PC-9 (cell line): ENCODE measurements around the gene CFAP54. TPM values are rescaled to one million over a fixed set of nuclear protein-coding genes. Genes with fewer than 3 reads are reported as not detected.

Experiments used
- BruUV-seq: library from RNA; stranded (reverse); fragments of 400-500 nt; replicated peaks from 2 replicates; lab custom pipeline; 2021; lab: Mats Ljungman, UMichigan
- CTCF ChIA-PET: fragments of 300-600 bp; sonication (Branson Sonifier 250); formaldehyde crosslinking; loops from one replicate; lab custom pipeline; 2022; ENCODE audit warnings: antibody characterized with exemption; lab: Charles Lee
- POLR2A ChIA-PET: fragments of 300-600 bp; sonication (Branson Sonifier 250); formaldehyde crosslinking; loops from one replicate; lab custom pipeline; 2022; ENCODE audit warnings: antibody characterized with exemption; ENCODE audit not compliant: unreplicated experiment; lab: Charles Lee
- DNase-seq, 2 experiments: peaks; one replicate each; pipeline versions ENCODE4 v3.0.0 to v3.0.0-alpha.2; 2015 to 2022; ENCODE audit warnings: mixed read lengths in 1 of 2
- H2AFZ ChIP-seq: fragments of 200-600 bp; sonication (generic); 2 replicates; pipeline ENCODE4 v1.8.1; 2017; ENCODE audit warnings: antibody characterized with exemption
- H3F3A ChIP-seq: fragments of 200-600 bp; sonication (generic); 2 replicates; pipeline ENCODE4 v1.8.1; 2017; ENCODE audit warnings: antibody characterized with exemption, mild to moderate bottlenecking, low read depth; ENCODE audit not compliant: insufficient read depth
- H3K27ac ChIP-seq: fragments of 200-600 bp; sonication (generic); 2 replicates; pipeline ENCODE4 v1.6.1; 2016; ENCODE audit warnings: mixed run types
- H3K27me3 ChIP-seq: fragments of 200-600 bp; sonication (generic); 2 replicates; pipeline ENCODE4 v1.6.1; 2016; ENCODE audit warnings: low read depth, mixed run types; ENCODE audit not compliant: insufficient read depth
- H3K36me3 ChIP-seq: fragments of 200-600 bp; sonication (generic); 2 replicates; pipeline ENCODE4 v1.6.1; 2016; ENCODE audit warnings: low read depth, mixed run types
- H3K4me1 ChIP-seq: fragments of 200-600 bp; sonication (generic); replicated peaks from 2 replicates; pipeline ENCODE4 v1.6.1; 2016; ENCODE audit warnings: mixed run types; ENCODE audit not compliant: insufficient read depth
- H3K4me2 ChIP-seq: fragments of 200-600 bp; sonication (generic); 2 replicates; pipeline ENCODE4 v1.6.1; 2017; ENCODE audit warnings: mixed run types
- H3K4me3 ChIP-seq: fragments of 200-600 bp; sonication (generic); 2 replicates; pipeline ENCODE4 v1.6.1; 2016; ENCODE audit warnings: mixed run types
- H3K79me2 ChIP-seq: fragments of 200-600 bp; sonication (generic); 2 replicates; pipeline ENCODE4 v1.6.1; 2017; ENCODE audit warnings: low read depth, mixed run types
- H3K9me2 ChIP-seq: fragments of 200-600 bp; sonication (generic); 2 replicates; pipeline ENCODE4 v1.8.1; 2017; ENCODE audit warnings: mild to moderate bottlenecking; ENCODE audit not compliant: insufficient read depth
- H3K9me3 ChIP-seq: fragments of 200-600 bp; sonication (generic); 2 replicates; pipeline ENCODE4 v1.8.1; 2016; ENCODE audit warnings: low read depth; ENCODE audit not compliant: insufficient read depth
- H4K20me1 ChIP-seq: fragments of 200-600 bp; sonication (generic); 2 replicates; pipeline ENCODE4 v1.8.1; 2017; ENCODE audit not compliant: insufficient read depth
- CTCF ChIP-seq: fragments of 200-600 bp; sonication (generic); conservative IDR thresholded peaks from 2 replicates; pipeline ENCODE4 v1.6.1; 2017; ENCODE audit warnings: mixed run types, antibody characterized with exemption, mild to moderate bottlenecking, moderate library complexity
- EZH2 ChIP-seq: fragments of 200-600 bp; sonication (generic); IDR thresholded peaks from 2 replicates; pipeline ENCODE4 v1.8.0; 2017; ENCODE audit warnings: antibody characterized with exemption, low read depth
- intact Hi-C: fragments of 100-400 bp; cut with micrococcal nuclease; formaldehyde crosslinking; loops from one replicate; pipeline ENCODE4 v1.10.0; 2022; ENCODE audit not compliant: unreplicated experiment
- total RNA-seq: library from RNA; stranded (reverse); gene quantifications from 2 replicates; pipeline ENCODE4 v1.2.3, GENCODE V29; 2021

Gene CFAP54
- total RNA-seq, 1 experiment from 2014 or later = 16.4 TPM

GRCh38 chr12:96878704-96879103 lies 389.3 kb downstream of the CFAP54 start:
- BruUV-seq = no TSS peak
- no peaks in the 10 kb centered on the region for H4K20me1 ChIP-seq
- TF ChIP-seq CTCF (no peak), EZH2 (no peak)
- no peaks in the 10 kb centered on the region for H3K4me1 ChIP-seq
- H3K4me3 ChIP-seq = no peak overlapping the region
- POLR2A ChIA-PET = interaction anchor here (0.6 to 0.7 kb wide), 2 partner anchors 16 to 56 kb away, joined by 3 to 4 read pairs; no protein-coding TSS in a partner anchor
- H3K9me3 ChIP-seq = no peaks in the 10 kb centered on the region
- no peak for DNase-seq
- no peak overlapping the region for H2AFZ ChIP-seq
- peaks cover 6% of the 10 kb centered on the region for H3K27me3 ChIP-seq
- H3K4me2 ChIP-seq = no peak overlapping the region
- no peak overlapping the region for H3K27ac ChIP-seq
- intact Hi-C loops = no loop called here
- H3K9me2 ChIP-seq = no peaks in the 10 kb centered on the region; the same call in 1 of the 2 replicates
- no peaks in the 10 kb centered on the region for H3K79me2 ChIP-seq
- H3K36me3 ChIP-seq = no peaks in the 10 kb centered on the region
- no peaks in the 10 kb centered on the region for H3F3A ChIP-seq
- CTCF ChIA-PET = no interaction called here

- Histone ChIP-seq H4K20me1 (no peaks in the 10 kb centered on the region), H3K27me3 (peaks cover 6% of the 10 kb centered on the region), H3K27ac (no peak overlapping the region), H3F3A (no peaks in the 10 kb centered on the region), H3K79me2 (no peaks in the 10 kb centered on the region), H2AFZ (no peak overlapping the region), H3K9me3 (no peaks in the 10 kb centered on the region), H3K36me3 (no peaks in the 10 kb centered on the region), H3K4me1 (no peaks in the 10 kb centered on the region), H3K4me2 (no peak overlapping the region), H3K9me2 (no peaks in the 10 kb centered on the region; the same call in 1 of the 2 replicates), H3K4me3 (no peak overlapping the region)
- no peak for DNase-seq
- ChIA-PET CTCF (no interaction called here), POLR2A (no interaction called here)
- intact Hi-C loops = no loop called here
- TF ChIP-seq CTCF (no peak), EZH2 (no peak)
- BruUV-seq = no TSS peak
Measured at GRCh38 chr12:96879301-96879700, 389.9 kb downstream of the CFAP54 start.

- H2AFZ ChIP-seq = no peak overlapping the region
- no peaks in the 10 kb centered on the region; the same call in 1 of the 2 replicates for H3K9me2 ChIP-seq
- intact Hi-C loops = no loop called here
- no TSS peak for BruUV-seq
- no peaks in the 10 kb centered on the region for H3K79me2 ChIP-seq
- DNase-seq = no peak
- no peak overlapping the region for H3K27ac ChIP-seq
- no peak overlapping the region for H3K4me2 ChIP-seq
- CTCF ChIA-PET = no interaction called here
- H4K20me1 ChIP-seq = no peaks in the 10 kb centered on the region
- H3K4me3 ChIP-seq = no peak overlapping the region
- H3K4me1 ChIP-seq = no peaks in the 10 kb centered on the region
- H3K27me3 ChIP-seq = peaks cover 6% of the 10 kb centered on the region
- H3F3A ChIP-seq = no peaks in the 10 kb centered on the region
- no peak for TF ChIP-seq EZH2
- TF ChIP-seq CTCF = no peak
- H3K36me3 ChIP-seq = no peaks in the 10 kb centered on the region
- no peaks in the 10 kb centered on the region for H3K9me3 ChIP-seq
- POLR2A ChIA-PET = no interaction called here
Measured at GRCh38 chr12:96880220-96880619, 390.8 kb downstream of the CFAP54 start.
